Activated CD4-positive, alpha-beta T cell treated with anti-CD3 and anti-CD28 coated beads for 36 hours (primary cell): ENCODE results near the gene FAM151B. TPM values are rescaled to one million over a fixed set of nuclear protein-coding genes. Genes with fewer than 3 reads are reported as not detected.
"Not testable (repeated sequence)": the region's sequence is repeated elsewhere in the genome, so short reads cannot be mapped to it uniquely, and the experiment has no call there.

Experiments
- ATAC-seq: fragments of 200-7000 bp; cut with Tn5 transposase; one replicate; pipeline ENCODE4 v1.10.0; 2021; ENCODE audit warnings: mild to moderate bottlenecking, moderate library complexity
- CTCF ChIA-PET: fragments of 350-600 bp; sonication (Branson Sonifier 250); formaldehyde crosslinking; loops from one replicate; lab custom pipeline; 2021; ENCODE audit warnings: antibody characterized with exemption; lab: Charles Lee
- POLR2A ChIA-PET: fragments of 350-600 bp; sonication (Branson Sonifier 250); formaldehyde crosslinking; loops from one replicate; lab custom pipeline; 2021; ENCODE audit warnings: antibody characterized with exemption, inconsistent platforms; lab: Charles Lee
- DNase-seq: peaks from one replicate; pipeline ENCODE4 v3.0.0-alpha.2; 2020
- H3K27ac Mint-ChIP-seq: one replicate; pipeline ENCODE4 v1.8.0; 2021; ENCODE audit warnings: mixed read lengths
- H3K27me3 Mint-ChIP-seq: one replicate; pipeline ENCODE4 v1.8.0; 2021; ENCODE audit warnings: mixed read lengths
- H3K36me3 Mint-ChIP-seq: one replicate; pipeline ENCODE4 v1.8.0; 2021; ENCODE audit warnings: low read depth, mixed read lengths
- H3K4me1 Mint-ChIP-seq: one replicate; pipeline ENCODE4 v1.8.0; 2021; ENCODE audit warnings: mixed read lengths
- H3K4me3 Mint-ChIP-seq: one replicate; pipeline ENCODE4 v1.8.0; 2021; ENCODE audit warnings: mild to moderate bottlenecking, moderate library complexity, mixed read lengths
- H3K9me3 Mint-ChIP-seq: one replicate; pipeline ENCODE4 v1.8.0; 2021; ENCODE audit warnings: low read depth, mixed read lengths
- intact Hi-C, 2 experiments: fragments of 100-400 bp; cut with DNase I in 1 of 2; cut with micrococcal nuclease in 1 of 2; formaldehyde crosslinking; loops; one replicate each; pipeline versions ENCODE4 v1.14.2 to v1.15.1; 2022 to 2024; cut with DNase I, micrococcal nuclease
- total RNA-seq, 2 experiments: library from RNA; stranded (reverse); gene quantifications; one replicate each; pipeline ENCODE4 v1.2.3, GENCODE V29; 2021

FAM151B gene
- total RNA-seq, 2 experiments from 2014 or later, result 0.63 to 0.75 TPM

DNA sequence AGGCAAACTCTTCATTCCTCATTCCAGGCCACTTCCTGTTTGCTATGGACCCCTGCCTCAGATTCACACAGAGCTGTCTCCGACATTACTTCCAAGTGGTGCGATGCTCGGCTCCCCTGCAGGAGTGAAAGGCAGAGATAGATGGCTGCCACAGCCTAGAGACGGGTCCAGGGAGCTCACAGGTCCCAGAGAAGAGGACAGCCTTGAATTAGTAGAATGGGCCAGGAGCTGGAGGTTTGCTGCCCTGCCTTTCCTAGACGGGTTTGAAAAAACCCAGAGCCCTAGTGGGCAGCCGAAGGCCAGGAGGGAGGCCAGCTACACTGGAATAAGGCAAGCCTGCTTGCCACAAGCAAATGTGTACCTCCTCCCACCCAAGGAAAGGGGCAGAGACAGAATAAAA, 80.4 kb downstream of the FAM151B start:
- H3K36me3 Mint-ChIP-seq, result no peaks in the 10 kb centered on the region
- intact Hi-C loops, result no loop called here
- ATAC-seq (no peak), DNase-seq (no peak)
- no peak overlapping the region for H3K27ac Mint-ChIP-seq
- no peak overlapping the region for H3K4me3 Mint-ChIP-seq
- CTCF ChIA-PET, result no interaction called here
- H3K9me3 Mint-ChIP-seq, result no peaks in the 10 kb centered on the region
- peaks cover 2% of the 10 kb centered on the region for H3K4me1 Mint-ChIP-seq
- peaks cover 55% of the 10 kb centered on the region for H3K27me3 Mint-ChIP-seq
- POLR2A ChIA-PET, result no interaction called here

DNA sequence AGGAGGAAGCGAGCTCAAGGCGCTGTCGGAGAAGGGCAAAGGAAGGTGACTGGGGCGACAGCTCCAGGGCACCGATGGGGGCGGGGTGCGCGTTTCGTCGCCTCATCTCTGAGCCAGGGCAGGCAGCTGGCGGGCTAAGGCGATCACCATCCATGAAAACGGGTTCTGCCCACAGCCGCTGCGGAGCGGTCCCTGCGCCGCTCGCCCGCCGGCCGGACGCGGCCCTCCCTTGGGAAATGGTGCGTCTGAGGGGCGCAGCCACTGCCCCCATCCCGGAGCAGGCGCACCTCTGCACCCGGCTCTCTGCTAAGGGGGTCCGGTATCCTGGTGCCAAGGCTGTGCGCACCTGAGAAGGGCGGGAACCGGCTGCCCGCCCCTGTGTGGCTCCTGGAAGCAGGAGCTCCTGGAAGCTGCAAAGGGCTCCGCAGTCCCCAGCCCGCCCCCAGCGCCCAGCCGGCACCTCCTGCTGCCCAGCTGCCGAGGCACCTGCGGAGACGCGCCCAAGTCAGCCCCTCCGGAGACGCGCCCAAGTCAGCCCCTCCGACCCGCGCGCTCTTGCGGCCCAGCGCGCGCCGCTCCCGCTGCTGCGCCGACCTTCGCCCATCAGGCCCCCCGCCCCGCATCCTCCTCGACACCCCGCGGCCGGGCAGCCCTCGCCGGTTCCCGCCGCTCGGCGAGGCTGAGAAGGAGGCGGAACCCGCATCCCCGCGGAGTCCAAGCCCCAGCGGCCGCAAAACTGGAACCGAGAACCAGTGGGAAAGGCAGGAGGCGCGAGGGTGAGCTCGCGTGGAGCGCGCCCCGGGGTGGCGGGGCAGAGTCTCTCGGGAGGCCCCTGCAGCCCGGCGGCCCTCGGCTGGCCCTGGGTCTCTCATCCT, 81.4 kb downstream of the FAM151B start:
- no peak overlapping the region for H3K27ac Mint-ChIP-seq
- no peak overlapping the region for H3K4me3 Mint-ChIP-seq
- no peak for ATAC-seq
- H3K4me1 Mint-ChIP-seq, result peaks cover 2% of the 10 kb centered on the region
- POLR2A ChIA-PET, result no interaction called here
- peak; percentile 20 for DNase-seq
- CTCF ChIA-PET, result interaction anchor here (0.6 kb wide), 1 partner anchor 513 kb away, joined by 4 read pairs; no protein-coding TSS in a partner anchor
- H3K9me3 Mint-ChIP-seq, result no peaks in the 10 kb centered on the region
- intact Hi-C loops, result no loop called here
- peaks cover 60% of the 10 kb centered on the region for H3K27me3 Mint-ChIP-seq
- H3K36me3 Mint-ChIP-seq, result no peaks in the 10 kb centered on the region

DNA sequence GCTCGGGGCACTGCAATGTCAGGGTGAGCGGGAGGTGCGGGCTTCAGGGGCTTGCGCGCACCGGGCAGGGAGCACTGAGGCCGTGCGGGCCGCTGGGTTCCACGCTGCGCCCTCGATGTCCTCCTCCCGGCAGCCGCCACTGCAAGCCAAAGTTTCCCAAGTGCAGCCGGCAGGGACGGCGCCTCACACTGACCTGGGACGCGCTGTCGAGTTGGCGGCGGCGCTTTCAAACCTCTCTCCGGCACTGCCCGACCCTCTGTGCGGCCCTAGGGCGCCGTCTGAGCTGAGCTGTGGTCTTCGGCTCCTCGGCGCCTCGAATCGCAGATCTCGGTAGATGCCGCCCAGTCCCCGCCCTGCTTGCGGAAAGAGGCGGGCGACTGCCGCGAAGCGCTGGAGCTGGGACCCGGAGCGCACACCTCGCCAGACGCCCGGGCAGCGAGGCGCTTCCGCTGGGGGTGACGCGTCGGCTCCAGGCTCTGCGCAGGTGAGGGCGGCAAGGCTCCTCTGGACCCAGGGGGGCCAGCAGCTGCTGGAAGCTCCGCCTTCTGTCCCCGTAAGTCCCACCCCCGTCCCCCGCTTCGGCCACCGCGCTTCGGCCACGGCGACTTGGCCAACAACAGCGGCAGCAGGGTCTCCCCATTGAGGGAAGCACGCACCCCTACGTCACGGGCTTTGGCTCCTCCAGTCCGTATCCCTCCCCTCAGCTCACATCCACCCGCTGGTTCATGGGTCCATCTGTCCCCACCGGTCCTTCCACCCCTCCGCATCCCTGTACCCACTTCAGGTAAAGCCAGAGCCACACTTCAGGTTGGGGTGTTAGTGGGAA, 82.3 kb downstream of the FAM151B start, which contains the start of gene ANKRD34B:
Gene ANKRD34B, minus strand, starts transcription at position 320 of the 826 bp plus-strand sequence. CDS start 10,261 bp downstream, outside the sequence.
- CTCF ChIA-PET, result no interaction called here
- H3K4me3 Mint-ChIP-seq, result peak within 1 kb of the TSS; percentile 34
- H3K4me1 Mint-ChIP-seq, result peaks cover 2% of the 10 kb centered on the region

DNA sequence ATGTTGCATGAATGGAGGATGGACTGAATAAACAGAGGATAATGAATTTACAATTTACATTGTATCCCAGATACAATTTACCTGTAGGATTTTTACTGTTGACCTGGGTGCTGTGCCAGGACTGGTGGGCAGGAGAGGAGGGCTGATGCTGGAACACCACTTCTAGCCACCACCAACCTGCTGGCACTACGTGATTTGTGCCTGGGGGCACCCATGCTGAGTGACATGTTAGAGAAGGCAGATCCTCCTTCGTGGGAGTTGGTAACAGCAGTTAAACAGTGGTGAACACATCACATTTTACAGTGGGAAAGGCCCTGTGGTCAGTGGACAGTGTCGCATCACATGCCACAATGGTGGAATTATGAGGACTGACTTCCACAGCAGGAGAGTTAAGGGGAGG, 85.2 kb downstream of the FAM151B start:
- intact Hi-C loops, result no loop called here
- no peaks in the 10 kb centered on the region for H3K9me3 Mint-ChIP-seq
- H3K4me3 Mint-ChIP-seq, result no peak overlapping the region

More for the DNA sequence above, 82.3 kb downstream of the FAM151B start, which contains the start of gene ANKRD34B:
- peaks cover 61% of the 10 kb centered on the region for H3K27me3 Mint-ChIP-seq
- no peaks in the 10 kb centered on the region for H3K36me3 Mint-ChIP-seq
- DNase-seq, result peak; percentile 74
- POLR2A ChIA-PET, result no interaction called here
- intact Hi-C loops, result no loop called here
- no peaks in the 10 kb centered on the region for H3K9me3 Mint-ChIP-seq
- peak; percentile 94 for ATAC-seq
- no peak within 1 kb of the TSS for H3K27ac Mint-ChIP-seq

GRCh38 chr5:80576383-80576782, 88.5 kb downstream of the FAM151B start:
- no peaks in the 10 kb centered on the region for H3K9me3 Mint-ChIP-seq
- DNase-seq (no peak), ATAC-seq (no peak)
- H3K27me3 Mint-ChIP-seq, result peaks cover 26% of the 10 kb centered on the region
- no peaks in the 10 kb centered on the region for H3K36me3 Mint-ChIP-seq
- no peak overlapping the region for H3K4me3 Mint-ChIP-seq
- no peak overlapping the region for H3K27ac Mint-ChIP-seq
- ChIA-PET CTCF (interaction anchor here (0.9 kb wide), 1 partner anchor 10 kb away, joined by 3 read pairs; no protein-coding TSS in a partner anchor), POLR2A (no interaction called here)
- intact Hi-C loops, result no loop called here
- H3K4me1 Mint-ChIP-seq, result no peaks in the 10 kb centered on the region

More for the DNA sequence above, 85.2 kb downstream of the FAM151B start:
- ChIA-PET POLR2A (no interaction called here), CTCF (interaction anchor here (0.6 kb wide), 1 partner anchor 1658 kb away, joined by 3 read pairs; no protein-coding TSS in a partner anchor)
- ATAC-seq, result no peak
- DNase-seq, result no peak
- H3K4me1 Mint-ChIP-seq, result peaks cover 2% of the 10 kb centered on the region
- no peaks in the 10 kb centered on the region for H3K36me3 Mint-ChIP-seq
- H3K27me3 Mint-ChIP-seq, result peaks cover 42% of the 10 kb centered on the region
- H3K27ac Mint-ChIP-seq, result no peak overlapping the region

DNA sequence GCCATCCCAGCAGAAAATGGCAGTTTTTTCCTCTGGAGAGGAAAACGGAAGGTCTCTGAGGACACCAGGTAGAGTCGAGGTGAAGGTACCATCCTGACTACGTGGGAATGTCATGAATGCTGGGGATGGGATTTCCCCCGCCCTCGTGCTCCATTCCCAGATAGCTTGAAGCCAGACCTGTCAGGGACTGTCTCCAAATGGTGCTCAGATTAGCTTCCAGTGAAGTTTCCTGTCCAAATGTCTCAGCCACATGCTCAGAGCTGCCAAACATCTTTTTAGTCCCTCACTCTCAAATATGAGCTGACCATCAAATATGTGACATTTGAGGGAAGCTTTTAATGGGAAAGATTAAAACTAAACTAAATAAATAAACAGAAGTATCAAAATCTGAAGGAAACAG, 89.8 kb downstream of the FAM151B start:
- no peaks in the 10 kb centered on the region for H3K4me1 Mint-ChIP-seq
- H3K9me3 Mint-ChIP-seq, result no peaks in the 10 kb centered on the region
- H3K27me3 Mint-ChIP-seq, result peaks cover 14% of the 10 kb centered on the region
- H3K27ac Mint-ChIP-seq, result no peak overlapping the region
- ChIA-PET CTCF (no interaction called here), POLR2A (no interaction called here)
- H3K36me3 Mint-ChIP-seq, result no peaks in the 10 kb centered on the region
- intact Hi-C loops, result no loop called here
- no peak overlapping the region for H3K4me3 Mint-ChIP-seq
- ATAC-seq (no peak), DNase-seq (no peak)

DNA sequence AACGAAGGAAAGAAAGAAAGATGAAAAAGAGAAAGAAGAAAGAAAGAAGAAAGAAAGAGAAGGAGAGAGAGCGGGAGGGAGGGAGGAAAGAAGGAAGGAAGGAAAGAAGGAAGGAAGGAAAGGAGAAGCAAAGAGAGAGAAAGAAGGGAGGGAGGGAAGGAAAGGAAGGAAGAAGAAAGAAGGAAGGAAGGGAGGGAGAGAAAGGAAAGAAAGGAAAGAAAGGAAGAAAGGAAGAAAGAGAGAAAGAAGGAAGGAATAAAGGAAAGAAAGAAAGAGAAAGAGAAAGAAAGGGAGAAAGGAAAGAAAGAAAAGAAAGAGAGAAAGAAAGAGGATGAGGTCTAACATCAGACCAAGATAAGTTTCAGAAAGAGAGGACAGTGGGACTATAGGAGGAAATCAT, 91.2 kb downstream of the FAM151B start:
- Mint-ChIP-seq H3K4me3 (no peak overlapping the region), H3K4me1 (no peaks in the 10 kb centered on the region), H3K27me3 (peaks cover 6% of the 10 kb centered on the region), H3K36me3 (no peaks in the 10 kb centered on the region), H3K27ac (no peak overlapping the region), H3K9me3 (no peaks in the 10 kb centered on the region)
- ATAC-seq (no peak), DNase-seq (no peak)
- ChIA-PET POLR2A (no interaction called here), CTCF (no interaction called here)
- intact Hi-C loops, result no loop called here

DNA sequence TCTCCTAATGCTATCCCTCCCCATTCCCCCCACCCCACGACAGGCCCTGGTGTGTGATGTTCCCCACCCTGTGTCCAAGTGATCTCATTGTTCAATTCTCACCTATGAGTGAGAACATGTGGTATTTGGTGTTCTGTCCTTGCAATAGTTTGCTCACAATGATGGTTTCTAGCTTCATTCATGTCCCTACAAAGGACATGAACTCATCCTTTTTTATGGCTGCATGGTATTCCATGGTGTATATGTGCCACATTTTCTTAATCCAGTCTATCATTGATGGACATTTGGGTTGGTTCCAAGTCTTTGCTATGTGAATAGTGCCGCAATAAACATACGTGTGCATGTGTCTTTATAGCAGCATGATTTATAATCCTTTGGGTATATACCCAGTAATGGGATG, 92.4 kb downstream of the FAM151B start:
- H3K36me3 Mint-ChIP-seq, ATAC-seq, H3K9me3 Mint-ChIP-seq: not testable (repeated sequence)

GRCh38 chr5:80584770-80585169, 96.9 kb downstream of the FAM151B start:
- ChIA-PET POLR2A (no interaction called here), CTCF (no interaction called here)
- Mint-ChIP-seq H3K4me3 (no peak overlapping the region), H3K27me3 (peaks cover 2% of the 10 kb centered on the region), H3K27ac (no peak overlapping the region), H3K36me3 (no peaks in the 10 kb centered on the region), H3K4me1 (no peaks in the 10 kb centered on the region), H3K9me3 (no peaks in the 10 kb centered on the region)
- intact Hi-C loops, result no loop called here
- no peak for DNase-seq
- ATAC-seq, result no peak

More for the DNA sequence above, 92.4 kb downstream of the FAM151B start:
- H3K4me1 Mint-ChIP-seq, H3K27me3 Mint-ChIP-seq, H3K4me3 Mint-ChIP-seq, intact Hi-C loops, CTCF ChIA-PET, H3K27ac Mint-ChIP-seq, POLR2A ChIA-PET, DNase-seq: not testable (repeated sequence)

GRCh38 chr5:80588858-80589540, 101.1 kb downstream of the FAM151B start:
- H3K36me3 Mint-ChIP-seq, result no peaks in the 10 kb centered on the region
- POLR2A ChIA-PET, result no interaction called here
- H3K4me1 Mint-ChIP-seq, result no peaks in the 10 kb centered on the region
- no peaks in the 10 kb centered on the region for H3K9me3 Mint-ChIP-seq
- intact Hi-C loops, result no loop called here
- CTCF ChIA-PET, result interaction anchor here (0.5 kb wide), 1 partner anchor 510 kb away, joined by 3 read pairs; no protein-coding TSS in a partner anchor
- H3K27ac Mint-ChIP-seq, result no peak overlapping the region
- no peak for DNase-seq
- no peaks in the 10 kb centered on the region for H3K27me3 Mint-ChIP-seq
- no peak for ATAC-seq
- no peak overlapping the region for H3K4me3 Mint-ChIP-seq

- intact Hi-C loops, result no loop called here
These were observed 102.9 kb downstream of the FAM151B start for GRCh38 chr5:80590766-80591165.

More at GRCh38 chr5:80590766-80591165, 102.9 kb downstream of the FAM151B start:
- no peaks in the 10 kb centered on the region for H3K36me3 Mint-ChIP-seq
- ATAC-seq (no peak), DNase-seq (no peak)
- H3K4me3 Mint-ChIP-seq, result no peak overlapping the region
- no peaks in the 10 kb centered on the region for H3K9me3 Mint-ChIP-seq
- ChIA-PET CTCF (no interaction called here), POLR2A (no interaction called here)
- no peak overlapping the region for H3K27ac Mint-ChIP-seq
- H3K27me3 Mint-ChIP-seq, result no peaks in the 10 kb centered on the region
- H3K4me1 Mint-ChIP-seq, result no peaks in the 10 kb centered on the region
